DLD1 (cell line): ENCODE measurements around the gene JPH2.

Source experiments
- in situ Hi-C: cut with HindIII; loops from 2 replicates; pipeline ENCODE4 v1.10.0; 2017; ENCODE audit warnings: low sequenced_read_pairs

Gene JPH2

DNA sequence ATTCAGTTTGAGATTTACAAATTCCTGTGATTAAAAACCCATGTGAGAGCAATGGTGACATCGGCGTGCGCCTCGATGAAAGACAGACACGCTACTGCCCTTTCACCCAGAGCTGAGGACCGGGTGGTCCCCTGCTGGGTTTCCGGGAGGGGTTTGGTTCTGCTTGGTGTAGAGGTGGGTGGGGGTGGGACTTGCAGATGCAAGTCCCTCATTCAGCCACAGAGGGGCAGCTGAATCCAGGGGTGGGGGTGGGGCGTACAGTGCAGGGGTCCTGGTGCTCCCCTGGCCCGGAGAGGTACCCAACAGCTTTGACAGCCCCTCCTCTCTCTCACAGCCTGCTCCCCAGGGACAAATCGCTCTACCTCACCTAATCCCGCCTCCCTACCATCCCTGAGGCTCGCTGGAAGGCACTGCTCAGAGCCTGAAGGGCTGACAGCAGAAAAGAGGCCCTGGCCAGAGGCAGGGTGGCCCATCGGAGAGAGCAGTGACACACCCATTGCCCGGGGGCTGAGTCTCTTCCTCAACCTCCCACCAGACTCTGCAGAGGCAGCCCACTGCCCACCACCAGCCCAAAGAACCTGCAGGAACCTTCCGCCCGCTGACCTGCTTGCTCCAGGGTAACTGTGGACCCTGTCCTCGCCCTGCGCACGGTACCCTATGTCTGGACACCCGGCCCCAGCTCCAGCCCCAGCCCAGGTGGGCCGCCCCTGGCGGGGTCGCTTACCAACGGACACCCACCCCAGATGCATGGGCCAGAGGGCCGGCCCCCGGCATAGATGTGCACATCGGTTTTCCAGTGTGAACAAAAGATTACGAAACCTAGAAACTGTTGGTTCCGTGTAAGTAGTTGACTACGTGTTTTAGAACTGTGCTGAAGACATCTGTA, 118.4 kb downstream of the JPH2 start:
- in situ Hi-C loops, result no loop called here

DNA sequence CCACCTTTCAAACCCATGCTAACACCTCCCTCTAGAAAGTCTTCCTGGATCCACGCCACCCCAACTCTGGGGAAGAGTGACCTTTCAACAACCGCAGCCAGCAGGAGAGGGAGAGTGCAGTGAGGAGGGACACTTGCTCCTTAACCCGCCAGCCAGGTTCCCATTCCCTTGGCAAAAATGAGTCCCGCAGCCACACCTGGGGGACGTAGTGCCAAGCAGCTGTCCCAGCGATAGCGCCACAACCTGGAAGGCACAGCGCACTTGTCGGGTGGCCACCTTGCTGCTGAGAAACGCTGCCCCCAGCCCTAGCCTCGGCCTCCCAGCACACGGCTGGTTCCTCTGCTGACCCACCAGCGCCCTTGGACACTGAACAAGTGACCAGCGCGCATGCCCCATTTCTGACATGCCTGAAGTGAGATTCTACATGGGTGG, 119.3 kb downstream of the JPH2 start:
- in situ Hi-C loops, result no loop called here

DNA sequence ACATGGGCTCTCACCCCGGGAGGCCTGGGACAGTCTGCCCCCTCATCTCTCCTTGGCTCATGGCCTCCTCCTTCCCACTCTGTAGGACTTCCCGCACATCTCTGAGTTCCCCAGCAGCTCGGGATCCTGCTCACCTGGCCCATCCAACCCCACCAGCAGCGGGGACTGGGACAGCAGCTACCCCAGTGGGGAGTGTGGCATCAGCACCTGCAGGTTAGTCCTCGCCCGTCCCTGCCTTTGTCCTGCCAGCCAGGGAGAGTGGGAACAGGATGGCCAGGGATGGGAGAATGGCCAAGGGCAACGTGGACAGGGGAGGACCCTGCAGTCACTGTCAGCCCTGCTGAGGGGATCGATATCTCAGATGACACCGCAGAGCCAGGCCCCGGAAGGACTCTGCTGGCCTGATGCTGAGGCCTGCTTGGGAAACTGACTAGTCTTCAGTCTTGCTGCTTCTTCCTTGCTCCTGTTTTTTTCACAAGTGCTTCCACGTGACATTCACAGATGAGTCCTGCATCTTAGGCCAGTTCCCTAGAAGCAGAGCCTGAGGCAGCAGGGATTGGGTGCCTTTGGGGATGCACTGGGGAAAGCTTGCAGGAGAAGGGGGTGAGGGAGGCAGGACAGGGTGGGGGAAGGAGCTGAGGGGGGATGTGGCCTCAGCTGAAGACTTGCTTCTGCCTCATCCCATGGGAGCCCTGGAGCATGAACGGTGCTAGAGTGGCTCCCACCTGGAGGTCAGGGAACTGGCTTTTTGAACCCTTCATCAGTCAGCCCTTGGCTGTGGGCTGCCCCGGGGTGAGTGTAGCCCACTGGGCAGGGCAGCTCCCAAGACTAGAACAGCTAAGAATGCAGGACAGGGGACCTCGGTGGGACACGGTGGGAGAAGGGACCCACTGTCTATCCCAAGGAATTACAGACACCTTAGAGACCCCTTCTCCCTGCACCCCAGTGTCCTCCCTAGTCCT, 120.1 kb downstream of the JPH2 start:
- in situ Hi-C loops, result no loop called here

DNA sequence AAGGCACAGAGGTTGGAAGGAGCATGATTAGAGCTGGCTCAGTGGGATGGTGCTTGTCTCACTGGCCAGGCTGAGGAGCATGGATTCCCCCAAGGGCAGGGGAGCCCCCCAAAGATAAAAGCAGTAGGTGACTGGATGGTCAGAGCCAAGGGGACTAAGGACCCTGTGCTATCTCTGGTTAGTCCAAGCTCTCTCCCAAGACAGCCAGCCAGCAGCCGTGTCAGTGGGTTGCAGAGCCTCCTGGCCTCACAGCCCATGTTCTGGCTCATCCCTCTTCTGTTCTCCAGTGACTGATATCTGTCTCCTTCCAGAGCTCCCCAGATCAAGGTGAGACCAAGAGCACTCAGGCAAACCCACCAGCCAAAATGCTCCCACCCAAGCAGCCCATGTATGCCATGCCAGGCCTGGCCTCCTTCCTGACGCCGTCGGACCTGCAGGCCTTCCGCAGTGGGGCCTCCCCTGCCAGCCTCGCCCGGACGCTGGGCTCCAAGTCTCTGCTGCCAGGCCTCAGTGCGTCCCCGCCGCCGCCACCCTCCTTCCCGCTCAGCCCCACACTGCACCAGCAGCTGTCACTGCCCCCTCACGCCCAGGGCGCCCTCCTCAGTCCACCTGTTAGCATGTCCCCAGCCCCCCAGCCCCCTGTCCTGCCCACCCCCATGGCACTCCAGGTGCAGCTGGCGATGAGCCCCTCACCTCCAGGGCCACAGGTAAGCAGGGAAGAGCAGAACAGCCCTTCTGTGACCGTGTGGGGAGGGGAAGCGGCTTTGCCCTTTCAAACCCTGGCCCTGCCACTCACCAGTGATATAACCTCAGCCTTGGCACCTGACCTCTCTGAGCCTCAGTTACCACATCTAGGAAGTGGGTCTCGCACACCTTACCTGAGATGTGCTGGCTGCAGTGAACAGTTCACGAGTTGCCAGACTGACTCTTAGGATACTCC, 121.3 kb downstream of the JPH2 start:
- in situ Hi-C loops, result no loop called here

DNA sequence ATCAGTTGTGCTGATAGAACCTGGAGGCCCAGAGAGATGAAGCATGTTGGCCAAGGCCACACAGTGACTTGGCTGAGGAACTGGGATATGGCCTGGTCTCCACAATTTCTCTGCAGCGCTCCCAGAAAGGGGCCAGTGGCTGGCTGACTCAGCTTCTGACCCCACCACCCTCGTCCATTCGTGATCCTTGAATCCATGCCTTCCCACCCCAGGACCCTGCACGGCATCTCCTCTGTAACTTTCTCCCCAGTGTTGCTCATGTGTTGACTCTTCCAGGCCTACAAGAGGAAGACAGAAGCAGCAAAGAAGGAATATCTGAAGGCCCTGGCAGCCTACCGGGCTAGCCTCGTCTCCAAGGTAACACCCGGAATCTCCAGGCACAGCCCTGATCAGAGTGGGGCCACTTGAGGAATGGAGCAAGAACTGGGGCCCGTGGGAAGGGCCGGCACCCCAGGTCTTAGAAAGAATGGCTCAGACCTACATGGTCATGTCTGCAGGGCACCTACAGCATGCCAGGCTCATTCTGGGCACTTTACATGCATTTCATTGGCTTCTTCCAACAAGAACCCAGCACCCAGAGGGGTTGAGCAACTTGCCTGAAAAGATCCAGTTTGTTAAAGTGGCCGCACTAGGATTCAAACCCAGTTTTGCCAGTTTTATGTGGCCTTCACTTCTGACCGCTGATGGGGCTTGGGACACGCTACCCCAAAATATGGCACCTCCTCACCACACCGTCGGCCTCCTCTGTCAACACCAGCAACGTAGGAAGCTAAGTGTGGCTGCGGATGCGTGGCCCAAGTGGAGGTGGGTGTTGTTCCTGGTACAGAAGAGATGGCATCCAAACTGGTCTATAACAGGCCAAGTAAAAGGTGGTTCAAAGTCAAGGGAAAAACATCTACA, 122.2 kb downstream of the JPH2 start:
- in situ Hi-C loops, result no loop called here
